ENCODE data around the gene DDX54. TPM values are rescaled to one million over a fixed set of nuclear protein-coding genes. Genes with fewer than 3 reads are reported as not detected.
"Not testable (repeated sequence)": the region's sequence is repeated elsewhere in the genome, so short reads cannot be mapped to it uniquely, and the experiment has no call there.

Gene DDX54
- polyA plus RNA-seq, 4 donors, result 40.3 to 96.0 (median 66.4) TPM

- DNase-seq (ENCODE audit: low read depth in 4 of 4, low spot score in 3 of 4), result no peak
Measured at GRCh38 chr12:113143959-113144358, 41.3 kb downstream of the DDX54 start.

- DNase-seq (ENCODE audit: low read depth in 4 of 4, low spot score in 3 of 4), result no peak
Measured at GRCh38 chr12:113142886-113143332, 42.4 kb downstream of the DDX54 start.

- no peak for DNase-seq (ENCODE audit: low read depth in 4 of 4, low spot score in 3 of 4)
Measured at GRCh38 chr12:113142173-113142885, 42.9 kb downstream of the DDX54 start.

GRCh38 chr12:113141716-113142115, 43.6 kb downstream of the DDX54 start:
- DNase-seq (ENCODE audit: low read depth in 4 of 4, low spot score in 3 of 4), result not testable (repeated sequence)

GRCh38 chr12:113140706-113141105, 44.6 kb downstream of the DDX54 start:
- no peak for DNase-seq (ENCODE audit: low read depth in 4 of 4, low spot score in 3 of 4)

GRCh38 chr12:113138826-113139225, 46.5 kb downstream of the DDX54 start:
- DNase-seq (ENCODE audit: low read depth in 4 of 4, low spot score in 3 of 4), result no peak

- DNase-seq (ENCODE audit: low read depth in 4 of 4, low spot score in 3 of 4), result no peak
Measured at GRCh38 chr12:113137861-113138783, 47.2 kb downstream of the DDX54 start.

GRCh38 chr12:113136990-113137511, 48.2 kb downstream of the DDX54 start:
- DNase-seq (ENCODE audit: low read depth in 4 of 4, low spot score in 3 of 4), result no peak

GRCh38 chr12:113136128-113136989, 48.9 kb downstream of the DDX54 start:
- DNase-seq (ENCODE audit: low read depth in 4 of 4, low spot score in 3 of 4), result no peak

GRCh38 chr12:113135178-113136127, 49.8 kb downstream of the DDX54 start, which contains the start of gene RASAL1:
Gene RASAL1, minus strand, starts transcription at chr12:113135761. Its CDS starts 299 bp downstream, at chr12:113135462.
- no peak for DNase-seq (ENCODE audit: low read depth in 4 of 4, low spot score in 3 of 4)

- no peak for DNase-seq (ENCODE audit: low read depth in 4 of 4, low spot score in 3 of 4)
Measured at GRCh38 chr12:113134521-113134951, 50.7 kb downstream of the DDX54 start.

- DNase-seq (ENCODE audit: low read depth in 4 of 4, low spot score in 3 of 4), result no peak
Measured at GRCh38 chr12:113134071-113134470, 51.2 kb downstream of the DDX54 start.

GRCh38 chr12:113133666-113134065, 51.6 kb downstream of the DDX54 start:
- DNase-seq (ENCODE audit: low read depth in 4 of 4, low spot score in 3 of 4), result no peak

- DNase-seq (ENCODE audit: low read depth in 4 of 4, low spot score in 3 of 4), result no peak
Measured at GRCh38 chr12:113133036-113133435, 52.2 kb downstream of the DDX54 start.

- no peak for DNase-seq (ENCODE audit: low read depth in 4 of 4, low spot score in 3 of 4)
Measured at GRCh38 chr12:113131556-113131955, 53.7 kb downstream of the DDX54 start.

GRCh38 chr12:113130457-113131135, 54.7 kb downstream of the DDX54 start:
- DNase-seq (ENCODE audit: low read depth in 4 of 4, low spot score in 3 of 4), result no peak

GRCh38 chr12:113129664-113130456, 55.4 kb downstream of the DDX54 start:
- no peak for DNase-seq (ENCODE audit: low read depth in 4 of 4, low spot score in 3 of 4)
